Right kidney (tissue), 1 donor: ENCODE data around the gene NCEH1.
"Not testable (repeated sequence)": the region's sequence is repeated elsewhere in the genome, so short reads cannot be mapped to it uniquely, and the experiment has no call there.

Experiments used
- DNase-seq: peaks from one replicate; pipeline ENCODE4 v3.0.0-alpha.2; 2016

The NCEH1 gene

DNA sequence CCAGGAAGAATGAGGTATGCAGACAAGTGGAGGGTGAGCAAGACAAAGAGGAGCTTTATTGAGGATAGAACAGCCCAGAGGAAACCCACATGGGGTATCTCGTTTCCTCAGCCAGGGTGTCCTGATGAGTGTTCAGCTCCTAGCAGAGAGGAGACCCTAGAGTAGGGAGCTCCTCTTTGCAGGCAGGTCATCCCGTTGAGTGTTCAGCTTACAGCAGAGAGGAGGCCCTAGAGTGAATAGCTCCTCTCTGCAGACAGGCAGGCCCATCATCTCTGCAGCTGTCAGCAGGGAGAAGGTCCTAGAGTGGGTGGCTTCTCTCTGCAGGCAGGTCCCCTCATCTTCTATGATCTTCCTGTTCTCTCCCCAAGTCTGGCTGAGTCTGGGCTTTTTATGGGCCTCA is 97.0 kb downstream of the NCEH1 start:
- DNase-seq: no peak

DNA sequence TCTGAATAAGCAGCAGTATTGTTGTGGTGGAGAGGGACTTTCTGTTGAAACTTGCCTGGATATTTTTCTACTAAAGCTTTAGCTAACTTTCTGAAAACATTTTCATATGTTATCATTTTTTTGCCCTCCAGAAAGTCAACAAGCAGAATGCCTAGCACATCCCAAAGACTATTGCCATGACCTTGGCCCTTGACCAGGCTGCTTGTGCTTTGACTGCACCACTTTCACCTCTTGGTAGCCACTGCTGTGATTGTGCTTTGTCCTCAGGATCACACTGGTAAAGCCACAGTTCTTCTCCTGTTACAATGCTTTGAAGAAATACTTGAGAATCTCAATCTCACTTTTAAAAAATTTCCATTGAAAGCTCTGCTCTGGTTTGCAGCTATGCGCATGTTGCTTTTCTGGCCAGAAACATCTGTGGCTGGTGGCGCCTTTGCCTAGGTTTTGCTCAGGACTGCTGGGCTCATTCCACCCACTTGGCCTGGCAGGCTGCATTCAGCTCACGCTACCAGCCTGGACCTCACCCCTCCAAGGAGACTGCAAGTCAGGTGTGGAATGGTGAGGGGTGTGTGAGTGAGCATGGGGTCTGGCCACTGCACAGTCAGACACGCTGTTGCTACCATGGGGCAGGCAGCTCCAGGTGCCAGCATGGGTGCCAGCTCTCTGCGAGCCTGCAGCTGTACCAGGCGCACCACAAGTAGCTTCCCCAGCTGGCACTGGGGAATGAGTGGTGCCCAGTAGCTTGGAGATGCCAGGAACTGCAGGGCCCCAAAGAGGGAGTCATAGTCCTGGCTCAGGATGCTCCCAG is 97.8 kb downstream of the NCEH1 start:
- DNase-seq: no peak

DNA sequence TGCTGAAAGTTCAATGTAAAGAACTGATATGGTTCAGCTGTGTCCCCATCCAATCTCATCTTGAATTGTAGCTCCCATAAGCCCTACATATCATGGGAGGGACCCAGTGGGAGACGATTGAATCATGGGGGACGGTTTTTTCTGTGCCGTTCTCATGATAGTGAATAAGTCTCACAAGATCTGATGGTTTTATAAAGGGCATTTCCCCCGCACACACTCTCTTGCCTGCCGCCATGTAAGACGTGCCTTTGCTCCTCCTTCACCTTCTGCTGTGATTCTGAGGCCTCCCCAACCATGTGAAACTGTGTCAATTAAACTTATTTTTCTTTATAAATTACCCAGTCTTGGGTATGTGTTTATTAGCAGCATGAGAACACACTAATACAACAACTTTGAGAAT is 101.1 kb downstream of the NCEH1 start:
- DNase-seq: no peak

DNA sequence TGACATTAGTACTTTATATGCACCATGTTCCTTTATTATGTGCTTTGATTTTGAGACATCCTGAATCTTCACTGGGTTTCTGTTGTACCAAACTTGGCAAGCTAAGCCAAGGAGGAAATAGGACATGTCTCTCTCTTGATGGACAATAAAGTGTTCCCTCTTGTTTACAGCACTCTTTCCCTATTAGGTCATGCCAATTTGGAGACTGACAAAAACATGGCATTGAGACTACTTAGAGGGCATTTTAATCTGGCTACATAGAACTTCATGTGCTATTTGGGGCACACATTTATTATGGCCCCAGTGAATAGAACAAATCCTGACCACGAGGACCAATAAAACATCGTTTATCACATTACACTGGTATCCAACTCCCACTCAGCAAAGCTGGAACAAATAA is 102.3 kb downstream of the NCEH1 start:
- no peak for DNase-seq

DNA sequence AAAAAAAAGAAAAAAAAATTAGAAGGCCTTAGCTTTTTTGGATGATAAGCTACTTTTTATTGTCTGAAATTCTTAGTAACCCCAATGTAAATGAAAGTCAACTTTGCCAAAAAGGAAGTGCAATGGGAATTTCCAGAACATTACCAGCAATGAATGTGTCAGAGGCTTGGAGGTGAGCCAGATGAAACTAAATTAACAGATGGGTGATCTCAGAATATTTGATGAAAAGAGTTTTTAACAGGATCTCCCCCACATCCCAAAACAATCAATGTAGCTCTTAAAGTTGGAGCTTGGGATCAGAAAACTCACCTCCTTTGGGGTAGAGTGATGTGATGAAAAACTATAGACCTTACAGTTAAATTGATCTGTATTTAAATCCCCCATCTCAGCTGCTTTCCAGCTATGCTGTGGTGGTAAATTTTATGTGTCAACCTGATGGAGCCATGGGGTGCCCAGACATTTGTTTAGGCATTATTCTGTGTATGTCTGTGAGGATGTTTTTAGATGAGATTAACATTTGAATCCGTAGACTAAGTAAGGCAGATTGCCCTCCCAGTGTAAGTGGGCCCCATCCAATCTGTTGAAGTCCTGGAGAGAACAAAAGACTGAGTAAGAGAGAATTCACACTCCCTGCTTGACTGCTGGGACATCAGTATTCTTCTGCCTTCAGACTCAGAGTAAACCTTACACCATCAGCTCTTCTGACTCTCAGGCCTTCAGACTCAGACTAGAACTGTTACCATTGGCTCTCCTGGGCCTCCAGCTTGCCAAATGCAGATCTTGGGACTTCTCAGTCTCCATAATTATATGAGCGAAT is 103.4 kb downstream of the NCEH1 start:
- DNase-seq: no peak

DNA sequence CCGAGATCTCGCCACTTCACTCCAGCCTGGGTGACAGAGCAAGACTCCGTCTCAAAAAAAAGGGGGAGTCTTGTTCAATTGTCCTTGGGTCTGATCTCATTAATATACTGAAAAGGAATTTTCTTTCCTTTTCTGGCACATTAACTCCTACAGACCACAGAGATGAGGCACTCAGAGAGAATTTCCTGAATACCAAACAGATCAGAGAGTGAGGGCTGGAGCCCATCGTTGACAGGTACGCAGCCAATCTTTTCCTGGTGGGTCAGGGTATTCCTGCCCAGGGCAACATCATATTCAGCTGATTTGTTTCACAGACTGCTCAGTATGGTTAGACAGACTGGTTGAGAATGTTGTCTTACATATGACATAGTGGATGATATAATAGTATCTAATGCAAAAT is 104.8 kb downstream of the NCEH1 start:
- no peak for DNase-seq

DNA sequence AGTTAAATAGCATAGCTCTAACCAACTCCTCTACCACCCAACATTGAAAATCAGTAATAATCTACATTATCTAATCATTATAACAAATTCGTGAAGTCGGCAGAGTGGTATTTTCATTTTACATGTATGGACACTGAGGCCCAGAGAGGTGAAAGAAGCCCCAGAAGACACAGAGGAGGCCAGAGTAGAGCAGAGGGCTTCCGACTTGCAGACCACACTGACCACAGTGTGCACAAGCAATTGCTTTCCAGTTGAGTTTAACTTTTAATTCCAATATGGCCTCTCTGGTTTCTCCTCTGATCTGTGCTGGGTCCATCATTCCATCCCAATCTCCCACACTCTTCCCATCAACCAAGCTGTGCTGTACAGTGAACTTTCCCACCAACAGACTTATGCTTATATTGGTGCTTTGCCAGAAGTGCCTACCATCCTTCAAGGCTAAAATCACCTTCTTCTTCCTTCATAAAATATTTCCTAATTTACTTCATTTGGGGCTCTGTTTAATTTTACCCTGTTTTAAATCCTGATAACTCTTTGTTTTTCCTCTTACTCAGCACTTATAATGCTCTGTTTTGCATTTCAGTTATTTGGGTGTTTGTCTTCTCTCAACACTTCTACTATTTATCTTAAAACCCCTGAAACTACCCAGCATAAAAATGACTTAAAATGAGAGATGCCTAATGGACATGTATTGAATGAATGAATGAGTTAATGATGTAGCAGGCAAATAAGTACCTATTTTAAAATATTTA is 105.8 kb downstream of the NCEH1 start:
- no peak for DNase-seq

DNA sequence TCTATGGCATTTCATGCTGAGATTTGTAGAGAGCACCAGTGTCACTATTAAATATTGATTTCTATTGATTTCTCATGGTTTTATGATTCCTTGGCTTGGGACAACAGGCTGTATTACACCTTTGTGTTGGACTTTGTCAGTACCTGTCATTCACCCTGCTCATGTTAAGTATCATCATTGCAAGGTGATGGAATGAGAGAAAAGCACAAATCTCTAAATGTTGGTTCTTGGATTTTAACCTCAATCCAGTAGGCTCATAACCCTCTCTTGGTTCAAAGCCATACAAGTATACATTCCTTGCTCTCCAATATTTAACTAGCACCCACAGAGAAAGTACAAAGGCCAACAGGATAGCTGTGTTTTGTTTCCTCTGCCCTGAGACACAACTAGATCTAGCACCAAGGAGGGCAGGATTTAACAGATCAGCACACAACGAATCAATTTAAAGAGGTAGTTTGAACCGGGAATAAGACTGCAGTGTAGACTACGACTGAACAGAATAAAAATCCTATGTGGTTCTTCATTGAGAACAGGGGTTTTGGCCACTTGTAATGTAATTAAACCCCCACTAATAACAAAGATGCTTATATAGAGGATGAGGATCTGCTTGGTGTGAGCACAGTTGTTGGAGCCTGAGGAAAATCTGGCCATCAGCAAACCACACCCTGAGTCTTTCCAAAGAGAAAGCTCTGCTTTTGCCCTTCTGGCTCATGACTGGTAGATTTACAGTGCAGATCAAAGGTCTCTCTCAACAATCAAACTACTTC is 109.6 kb downstream of the NCEH1 start:
- DNase-seq: no peak

DNA sequence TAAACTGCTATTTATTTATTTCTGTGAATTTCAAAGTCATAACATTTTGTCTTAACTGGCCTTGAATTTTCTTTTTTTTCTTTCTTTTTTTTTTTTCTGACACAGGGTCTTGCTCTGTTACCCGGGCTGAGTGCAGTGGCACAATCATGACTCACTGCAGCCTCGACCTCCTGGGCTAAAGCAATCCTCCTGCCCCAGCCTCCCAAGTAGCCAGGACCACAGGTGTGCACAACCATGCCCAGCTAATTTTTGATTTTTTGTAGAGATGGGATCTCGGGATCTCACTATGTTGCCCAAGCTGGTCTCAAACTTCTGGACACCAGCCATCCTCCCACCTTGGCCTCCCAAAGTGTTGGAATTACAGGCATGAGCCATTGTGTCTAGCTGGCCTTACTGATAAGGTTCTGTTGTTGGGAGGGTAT is 110.2 kb downstream of the NCEH1 start:
- DNase-seq: no peak

DNA sequence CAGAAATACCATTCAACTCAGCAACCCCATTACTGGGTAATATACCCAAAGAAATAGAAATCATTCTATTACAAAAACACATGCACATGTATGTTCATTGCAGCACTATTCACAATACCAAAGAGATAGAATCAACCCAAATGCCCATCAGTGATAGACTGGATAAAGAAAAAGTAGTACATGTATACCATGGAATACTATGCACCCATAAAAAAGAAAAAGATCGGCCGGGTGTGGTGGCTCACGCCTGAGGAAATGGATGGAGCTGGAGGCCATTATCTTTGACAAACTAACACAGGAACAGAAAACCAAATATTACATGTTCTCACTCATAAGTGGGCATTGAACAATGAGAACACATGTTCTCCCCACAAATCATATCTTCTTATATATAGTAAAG is 112.0 kb downstream of the NCEH1 start:
- no peak for DNase-seq

DNA sequence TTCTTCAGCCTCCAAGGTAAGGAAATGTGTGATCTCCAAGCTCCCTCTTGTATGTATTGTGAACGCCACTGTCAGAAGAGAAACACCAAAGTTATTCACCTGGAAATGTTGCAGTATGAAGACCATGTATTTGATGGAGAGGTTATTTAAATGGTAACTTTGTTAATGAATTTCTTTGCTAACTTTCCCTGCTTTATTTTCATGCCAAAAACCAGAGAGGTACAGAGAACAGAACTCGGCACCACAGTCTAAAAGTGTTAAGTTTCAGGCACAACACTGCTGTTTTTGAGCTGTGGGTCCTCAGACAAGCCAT is 114.5 kb downstream of the NCEH1 start:
- DNase-seq: no peak

DNA sequence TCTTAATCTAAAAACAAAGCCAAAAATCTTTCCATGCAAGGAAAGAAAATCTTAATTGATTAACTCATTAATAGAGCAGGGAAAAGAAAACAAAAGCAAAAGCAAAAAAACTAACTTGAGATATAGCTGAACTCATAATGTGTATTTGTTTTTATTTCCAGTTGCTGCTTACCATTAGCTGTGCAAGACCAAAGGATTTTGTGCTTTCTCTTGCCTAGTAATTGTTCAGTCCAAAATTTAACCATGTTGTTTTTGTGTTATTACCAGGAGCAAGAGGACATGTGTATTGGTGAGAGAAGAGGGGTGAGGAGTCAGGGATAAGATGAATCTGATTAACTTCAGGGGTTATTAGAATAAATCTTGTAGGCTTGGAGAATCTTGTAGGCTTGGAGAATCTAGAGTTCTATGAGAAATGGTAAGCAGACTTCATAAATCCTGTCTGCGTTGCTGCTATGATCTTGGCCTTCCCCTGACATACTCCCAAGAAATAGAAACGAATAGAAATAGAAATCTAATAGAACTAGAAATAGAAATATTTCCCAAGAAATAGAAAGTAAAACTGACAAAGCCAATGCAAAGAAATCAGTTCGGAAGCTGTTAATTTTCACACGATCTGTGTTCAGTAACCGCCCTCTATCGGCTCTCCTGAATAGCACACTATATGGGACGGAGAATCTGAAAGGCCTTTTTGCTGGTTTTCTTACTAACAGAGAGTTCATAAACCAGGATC is 115.0 kb downstream of the NCEH1 start:
- DNase-seq: peak; percentile 22

DNA sequence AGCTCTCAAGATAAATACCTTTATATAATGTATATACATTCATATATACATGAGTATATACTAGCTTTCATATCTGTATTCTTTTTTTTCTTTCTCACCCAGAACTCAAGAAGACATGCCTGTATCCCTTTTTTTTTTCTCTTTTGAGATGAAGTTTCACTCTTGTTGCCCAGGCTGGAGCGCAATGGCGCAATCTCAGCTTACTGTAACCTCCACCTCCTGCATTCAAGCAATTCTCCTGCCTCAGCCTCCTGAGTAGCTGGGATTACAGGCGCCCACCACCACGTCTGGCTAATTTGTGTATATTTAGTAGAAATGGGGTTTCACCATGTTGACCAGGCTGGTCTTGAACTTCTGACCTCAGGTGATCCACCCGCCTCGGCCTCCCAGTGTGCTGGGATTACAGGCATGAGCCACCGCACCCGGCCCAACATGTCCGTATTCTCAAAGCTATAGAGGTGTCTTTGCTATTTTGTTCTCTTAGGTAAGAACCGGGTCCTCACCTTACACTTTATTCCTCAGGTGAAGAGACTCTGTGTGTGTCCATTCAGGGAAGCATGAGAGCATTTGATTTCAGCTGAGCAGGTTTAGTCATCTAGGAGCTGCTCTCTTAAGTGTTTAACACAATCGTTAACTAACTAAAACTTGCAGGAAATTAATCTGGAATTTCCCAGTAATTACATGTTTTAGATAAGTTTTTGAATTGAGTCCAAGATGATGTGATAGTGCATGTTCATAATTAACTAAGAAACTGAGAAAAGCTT is 115.8 kb downstream of the NCEH1 start:
- not testable (repeated sequence) for DNase-seq

DNA sequence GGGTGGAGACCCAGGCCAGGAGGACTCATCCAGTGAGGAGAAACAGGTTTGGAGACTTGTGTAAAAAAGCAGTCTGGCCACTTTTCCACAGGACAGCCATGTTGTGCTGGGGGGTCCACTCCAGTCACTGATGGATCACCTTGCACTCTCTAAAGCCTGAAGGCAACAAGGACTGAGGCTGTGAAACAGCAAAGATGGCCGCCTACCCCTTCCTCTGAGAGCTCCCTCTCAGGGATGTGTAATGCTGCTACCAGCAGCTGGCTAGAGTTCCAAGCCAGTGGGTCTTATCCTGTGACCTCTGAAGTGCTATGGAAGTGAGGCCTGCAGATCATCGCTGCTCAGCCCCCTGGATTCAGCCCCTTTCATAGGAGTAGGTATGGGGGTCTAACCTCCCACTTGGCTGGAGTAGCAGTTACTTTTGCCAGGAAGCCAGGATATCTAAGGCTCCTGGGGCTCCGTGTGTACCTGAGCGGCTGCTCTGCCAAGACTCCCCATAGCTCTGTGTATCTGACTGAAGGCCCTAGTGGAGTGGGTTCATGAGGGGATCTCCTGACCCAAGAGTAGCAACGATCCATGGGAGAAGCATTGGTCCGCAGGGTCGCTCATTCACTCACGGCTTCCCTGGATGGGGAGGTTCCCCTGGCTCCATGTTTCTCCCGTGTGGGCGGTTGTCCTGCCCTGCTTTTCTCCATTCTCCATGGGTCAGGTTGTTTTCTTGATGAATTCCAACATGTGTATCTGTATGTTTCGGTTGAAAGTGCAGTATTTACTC is 117.8 kb downstream of the NCEH1 start:
- DNase-seq: no peak

DNA sequence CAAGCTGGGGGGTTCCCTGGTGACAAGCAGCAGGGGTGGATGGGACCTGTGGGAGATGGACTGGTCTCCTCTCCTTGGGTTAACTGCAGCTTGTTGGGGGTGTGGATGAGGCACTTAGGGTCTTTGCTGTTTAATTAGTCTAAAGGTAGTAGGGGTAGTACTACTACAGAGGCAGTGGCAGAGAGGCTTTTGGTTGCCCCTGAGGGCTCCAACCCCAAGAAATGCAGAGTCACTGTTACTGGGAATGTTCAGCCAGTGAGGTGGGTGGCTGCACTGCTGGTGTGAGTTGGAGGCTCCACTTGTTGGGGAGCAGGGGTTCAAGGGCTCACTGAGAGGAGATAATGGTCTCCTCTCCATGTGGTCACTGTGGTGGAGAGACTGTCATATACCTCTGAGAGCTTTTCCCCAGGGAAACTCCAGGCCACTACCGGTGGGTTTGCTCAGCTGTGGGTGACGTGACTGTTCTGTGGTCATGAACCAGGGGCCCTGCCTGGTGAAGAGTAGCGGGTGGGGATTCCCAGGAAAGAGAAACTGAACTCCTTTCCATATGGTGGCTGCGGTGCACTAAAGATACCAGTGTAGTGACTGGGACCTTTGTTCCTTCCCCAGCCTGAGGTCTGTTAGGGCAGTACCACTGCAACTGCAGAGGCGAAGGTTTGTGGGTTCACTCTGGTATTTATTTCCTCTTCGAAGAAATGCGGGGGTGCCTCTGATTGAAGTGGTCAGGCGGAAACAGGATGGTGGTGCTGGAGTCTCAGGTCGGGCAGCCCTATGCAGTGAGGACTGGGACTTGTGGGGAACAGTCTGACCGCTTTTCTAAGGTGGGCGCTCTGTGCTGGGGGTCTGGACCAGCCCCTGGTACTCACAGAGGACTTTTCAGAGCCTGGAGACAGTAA is 118.7 kb downstream of the NCEH1 start:
- no peak for DNase-seq

DNA sequence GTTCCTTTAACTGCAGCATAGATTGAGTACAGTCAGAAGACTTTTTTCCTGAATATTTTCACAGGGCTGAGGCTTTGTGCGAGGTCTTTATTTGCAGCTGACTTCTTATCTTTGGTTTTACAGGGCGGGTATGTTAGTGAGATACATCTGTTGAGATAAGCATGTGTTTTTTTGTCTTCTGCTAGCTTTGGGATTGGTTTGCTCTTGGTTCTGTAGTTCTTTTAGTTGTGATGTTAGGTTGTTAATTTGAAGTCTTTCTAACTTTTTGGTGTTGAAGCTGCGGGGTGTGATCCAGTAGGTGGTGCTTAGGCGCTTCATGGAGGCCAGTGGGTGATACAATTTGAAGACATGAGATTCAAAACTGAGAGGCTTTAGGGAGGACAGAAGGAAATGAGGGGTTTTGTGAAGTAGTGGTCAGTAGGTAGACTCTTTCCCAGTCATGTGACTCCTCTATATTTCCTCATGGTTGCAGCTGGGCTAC is 119.7 kb downstream of the NCEH1 start:
- DNase-seq: no peak

DNA sequence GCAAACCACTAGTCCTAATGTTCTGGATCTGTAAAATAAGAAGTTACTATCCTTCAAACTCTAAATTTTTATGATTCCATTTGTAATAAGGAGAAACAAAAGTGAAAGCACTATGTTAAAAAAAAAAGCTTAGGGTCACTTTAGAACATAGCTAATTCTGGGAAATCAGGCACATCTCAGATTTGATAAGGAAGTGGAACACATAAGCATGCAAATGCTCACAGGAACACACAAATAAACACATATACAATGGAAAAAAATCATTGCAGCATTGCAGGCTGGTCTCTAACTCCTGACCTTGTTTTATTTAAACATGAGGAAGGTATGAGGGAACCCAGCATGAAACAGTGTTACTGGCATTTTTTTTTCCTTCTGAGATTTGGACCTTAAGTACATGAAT is 124.4 kb downstream of the NCEH1 start:
- no peak for DNase-seq

DNA sequence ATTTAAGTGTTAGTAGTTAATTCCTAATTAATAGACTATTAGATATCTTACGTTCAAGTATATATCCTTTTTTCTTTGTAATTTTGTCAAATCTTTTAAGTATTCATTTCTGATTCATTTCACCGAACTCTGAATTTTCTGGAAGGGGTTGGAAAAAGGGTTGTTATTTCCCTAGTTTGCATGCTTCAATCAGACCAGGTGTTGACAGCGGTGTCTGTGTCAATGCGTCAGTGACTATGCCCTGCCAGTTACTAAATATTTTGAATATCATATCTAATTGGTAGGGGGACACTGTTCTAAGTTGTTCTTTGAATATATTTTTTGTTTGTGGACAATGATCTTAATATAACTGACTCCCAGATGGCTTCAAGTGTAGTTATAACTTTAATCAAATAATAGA is 124.9 kb downstream of the NCEH1 start:
- DNase-seq: no peak

DNA sequence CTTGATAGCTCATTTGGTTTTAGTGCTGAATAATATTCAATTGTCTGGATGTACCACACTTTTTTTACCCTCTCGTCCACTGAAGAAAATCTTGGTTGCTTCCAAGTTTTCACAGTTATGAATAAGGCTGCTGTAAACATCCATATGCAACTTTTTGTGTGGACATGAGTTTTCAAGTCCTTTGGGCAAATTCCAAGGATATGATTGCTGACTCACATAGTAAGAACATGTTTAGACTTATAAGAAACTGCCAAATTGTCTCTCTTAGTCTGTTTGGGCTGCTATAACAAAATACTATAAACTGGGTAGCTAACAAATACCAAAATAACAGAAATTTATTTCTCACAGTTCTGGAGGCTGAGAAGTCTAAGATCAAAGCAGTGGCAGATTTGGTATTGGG is 128.2 kb downstream of the NCEH1 start:
- DNase-seq: no peak
